DLD1 (cell line): ENCODE measurements around the gene PPM1J.

ENCODE experiments used
- in situ Hi-C: cut with HindIII; loops from 2 replicates; pipeline ENCODE4 v1.10.0; 2017; ENCODE audit warnings: low sequenced_read_pairs

Gene PPM1J

DNA sequence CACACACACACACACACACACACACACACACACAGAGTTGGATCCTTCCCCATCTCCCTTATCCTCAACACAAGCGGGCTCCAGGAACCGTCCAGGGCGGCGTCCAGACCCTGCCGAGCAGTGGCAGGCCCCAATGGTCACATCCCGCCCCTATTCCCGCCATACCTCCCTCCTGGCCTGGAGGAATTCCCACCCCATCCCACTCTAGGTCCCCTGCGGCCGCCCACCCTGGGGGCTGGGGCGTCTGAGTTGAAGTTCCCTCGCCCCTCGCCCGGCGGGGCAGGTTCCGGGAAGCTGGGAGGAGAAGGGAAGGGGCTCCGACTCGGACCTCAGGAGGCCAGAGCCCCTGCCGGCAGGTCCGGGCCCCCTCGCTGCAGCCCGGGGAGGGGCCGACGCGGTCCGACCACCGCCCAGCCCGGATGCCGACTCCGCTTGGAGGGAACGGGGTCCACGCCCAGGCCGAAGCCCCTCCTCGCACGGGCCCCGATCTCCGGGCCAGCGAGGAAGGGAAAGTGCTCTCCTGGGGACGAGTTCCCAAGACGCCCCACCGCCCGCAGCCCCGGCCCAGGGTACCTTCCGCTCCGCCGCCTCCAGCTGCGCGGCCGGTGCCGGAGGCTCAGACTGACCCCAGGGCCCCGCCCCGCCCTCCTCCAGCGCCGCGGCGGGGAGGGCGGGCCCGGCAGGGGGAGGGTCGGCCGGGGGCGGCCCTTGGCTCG is 8.5 kb downstream of the PPM1J start, which contains the start of gene RHOC:
Gene RHOC, minus strand, starts transcription at position 623 of the 716 bp plus-strand sequence. CDS start 3,328 bp downstream, outside the sequence.
- in situ Hi-C loops, result no loop called here

DNA sequence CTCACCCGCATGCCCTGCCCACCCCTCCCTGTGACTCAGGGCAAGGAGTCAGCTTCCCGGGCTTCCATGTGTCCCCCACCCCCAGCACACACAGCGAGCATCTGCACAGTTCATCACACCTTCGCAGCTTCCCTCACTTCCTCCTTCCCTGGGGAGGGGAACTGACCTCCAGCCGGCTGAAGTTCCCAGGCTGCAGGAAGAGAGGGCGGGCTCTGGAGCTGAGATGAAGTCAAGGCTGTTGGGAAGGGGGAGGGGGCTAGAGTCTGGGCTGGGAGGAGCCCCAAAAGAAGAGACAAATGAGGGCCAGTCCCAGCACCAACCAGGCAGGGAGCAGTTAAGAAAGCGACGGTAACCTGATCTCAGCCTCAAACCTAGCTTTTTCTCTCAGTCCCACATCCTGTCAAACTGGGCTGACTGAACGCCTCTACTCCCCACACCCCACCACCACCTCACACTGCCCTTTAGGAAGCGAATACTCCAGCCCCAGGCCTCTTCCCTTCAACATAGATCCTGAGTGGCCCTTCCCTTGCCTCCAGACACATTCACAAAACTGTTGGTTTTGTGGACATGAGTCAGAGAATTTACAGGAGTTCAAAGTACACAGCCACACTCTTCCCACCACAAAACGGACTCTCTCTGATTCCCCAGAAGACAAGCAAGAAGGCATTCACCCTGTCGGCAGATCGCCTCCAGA is 10.1 kb downstream of the PPM1J start:
- in situ Hi-C loops, result no loop called here

DNA sequence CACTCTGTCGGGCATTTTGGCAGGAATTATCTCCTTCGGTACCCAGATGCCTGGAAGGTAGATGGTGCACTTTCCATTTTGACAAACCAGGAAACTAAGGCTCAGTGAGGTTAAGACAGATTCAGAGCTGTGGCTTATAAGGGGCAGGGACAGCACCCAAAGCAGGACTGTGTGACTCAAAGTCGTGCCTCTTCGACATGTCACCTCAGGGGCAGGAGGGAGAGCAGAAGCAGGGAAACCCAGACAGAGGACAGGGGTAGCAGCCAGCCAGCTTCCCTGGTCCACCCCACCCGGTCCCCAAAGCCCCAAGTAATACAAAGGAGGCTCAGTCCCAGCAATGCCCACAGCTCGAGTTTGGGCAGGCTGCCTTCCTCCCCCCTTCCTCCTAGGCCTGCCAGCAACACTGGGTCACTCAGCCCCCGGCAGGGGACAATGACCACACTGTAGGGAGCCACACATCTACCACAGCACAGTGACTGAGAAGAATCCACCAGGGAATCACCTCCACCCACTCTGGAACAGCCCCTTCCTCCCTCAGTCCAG is 10.7 kb downstream of the PPM1J start:
- in situ Hi-C loops, result no loop called here

DNA sequence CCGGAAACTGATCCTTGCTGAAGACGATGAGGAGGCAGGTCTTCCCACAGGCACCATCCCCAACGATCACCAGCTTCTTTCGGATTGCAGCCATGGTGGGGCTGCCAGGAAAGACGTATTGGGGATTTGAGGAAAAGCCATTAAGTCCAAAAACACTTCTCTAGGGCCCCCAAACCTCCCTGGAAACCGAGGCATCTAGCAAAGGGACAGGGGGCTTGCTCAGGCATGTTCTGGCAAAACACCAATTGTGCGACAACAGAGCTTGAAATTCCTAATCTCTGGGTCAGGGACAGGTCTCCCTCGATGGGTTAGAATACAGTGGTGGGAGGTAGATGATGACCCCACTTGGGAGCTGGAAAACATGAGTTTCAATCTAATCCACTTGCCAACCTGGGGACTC is 11.4 kb downstream of the PPM1J start:
- in situ Hi-C loops, result no loop called here

DNA sequence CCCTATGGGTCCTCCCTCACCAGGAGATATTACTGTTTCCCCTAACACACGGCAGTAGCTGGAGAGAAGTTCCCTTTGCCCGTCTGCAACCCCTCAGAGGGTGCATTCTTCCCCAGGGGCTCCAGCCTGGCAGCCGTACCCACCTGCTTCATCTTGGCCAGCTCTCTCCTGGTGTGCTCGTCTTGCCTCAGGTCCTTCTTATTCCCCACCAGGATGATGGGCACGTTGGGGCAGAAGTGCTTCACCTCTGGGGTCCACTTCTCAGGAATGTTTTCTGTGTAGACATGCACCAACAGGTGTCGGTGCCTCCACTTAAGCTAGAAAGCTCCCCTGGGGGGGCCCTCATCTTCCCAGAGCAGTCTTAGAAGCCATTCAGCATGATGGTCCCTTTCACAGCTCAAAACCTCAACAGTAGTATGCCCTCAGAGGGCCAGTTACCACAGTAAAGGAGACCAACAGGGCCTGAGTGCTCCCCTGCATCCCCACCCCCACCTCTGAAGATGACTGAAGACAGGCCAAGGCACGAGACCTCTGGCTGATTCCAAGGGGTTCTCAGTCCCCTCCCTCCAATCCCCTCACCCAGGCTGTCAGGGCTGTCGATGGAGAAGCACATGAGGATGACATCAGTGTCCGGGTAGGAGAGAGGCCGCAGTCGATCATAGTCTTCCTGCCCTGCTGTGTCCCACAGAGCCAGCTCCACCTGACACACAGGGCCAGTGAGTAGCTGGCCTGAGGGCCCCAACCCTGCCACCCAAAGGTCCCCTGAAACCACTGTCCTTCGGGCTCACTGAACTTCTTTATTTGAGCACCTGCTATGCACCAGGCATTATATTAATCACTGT is 12.5 kb downstream of the PPM1J start:
- in situ Hi-C loops, result no loop called here

DNA sequence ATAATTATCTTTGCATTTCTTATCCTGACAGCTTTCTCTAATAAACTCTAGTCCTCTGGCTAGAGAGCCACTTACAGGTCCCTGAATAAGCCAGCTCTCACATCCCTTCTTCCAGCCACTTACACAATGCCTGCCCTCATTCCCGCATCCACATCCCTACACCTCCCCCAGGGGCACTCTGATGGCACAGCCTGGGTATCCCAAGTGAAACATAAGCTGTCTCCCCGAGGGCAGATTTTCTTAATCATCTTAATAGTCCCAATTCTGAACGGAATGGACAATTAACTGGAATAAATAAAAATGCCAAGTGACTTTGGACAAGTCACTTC is 13.1 kb downstream of the PPM1J start:
- in situ Hi-C loops, result no loop called here

DNA sequence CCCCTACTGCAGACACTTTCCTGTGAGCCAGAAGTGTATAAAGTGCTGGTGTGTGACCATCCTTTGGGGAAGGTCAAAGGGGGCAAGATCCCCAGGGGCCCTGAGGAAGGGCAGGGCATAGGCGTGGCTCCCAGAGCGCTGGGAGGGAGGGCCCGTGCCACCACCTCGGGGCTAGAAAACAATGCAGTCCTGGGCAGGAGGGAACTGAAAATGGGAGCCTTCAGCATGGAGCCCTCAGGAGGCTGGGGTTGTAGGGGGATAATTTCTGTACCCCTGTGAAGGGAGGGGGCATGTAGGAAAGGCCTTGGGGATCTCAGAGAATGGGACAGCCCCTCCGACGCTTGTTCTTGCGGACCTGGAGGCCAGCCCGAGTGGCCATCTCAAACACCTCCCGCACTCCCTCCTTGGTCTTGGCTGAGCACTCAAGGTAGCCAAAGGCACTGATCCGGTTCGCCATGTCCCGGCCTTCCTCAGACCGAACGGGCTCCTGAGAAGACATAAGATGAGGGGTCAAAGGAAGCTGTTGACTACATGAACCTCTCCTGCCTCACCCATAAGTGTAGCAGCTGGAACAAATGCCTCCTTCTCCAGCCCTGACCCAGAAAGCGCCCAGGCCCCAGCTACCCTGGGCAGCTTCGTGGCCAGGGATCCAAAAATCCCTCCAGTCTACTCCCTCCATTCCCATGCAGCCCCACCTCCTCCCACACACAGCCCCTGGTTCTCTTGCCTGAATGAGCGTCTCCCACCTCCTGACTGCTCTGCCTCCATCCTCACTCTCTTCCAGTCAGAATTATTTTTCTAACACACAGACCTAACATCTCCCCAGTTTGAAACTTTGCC is 13.7 kb downstream of the PPM1J start:
- in situ Hi-C loops, result no loop called here

DNA sequence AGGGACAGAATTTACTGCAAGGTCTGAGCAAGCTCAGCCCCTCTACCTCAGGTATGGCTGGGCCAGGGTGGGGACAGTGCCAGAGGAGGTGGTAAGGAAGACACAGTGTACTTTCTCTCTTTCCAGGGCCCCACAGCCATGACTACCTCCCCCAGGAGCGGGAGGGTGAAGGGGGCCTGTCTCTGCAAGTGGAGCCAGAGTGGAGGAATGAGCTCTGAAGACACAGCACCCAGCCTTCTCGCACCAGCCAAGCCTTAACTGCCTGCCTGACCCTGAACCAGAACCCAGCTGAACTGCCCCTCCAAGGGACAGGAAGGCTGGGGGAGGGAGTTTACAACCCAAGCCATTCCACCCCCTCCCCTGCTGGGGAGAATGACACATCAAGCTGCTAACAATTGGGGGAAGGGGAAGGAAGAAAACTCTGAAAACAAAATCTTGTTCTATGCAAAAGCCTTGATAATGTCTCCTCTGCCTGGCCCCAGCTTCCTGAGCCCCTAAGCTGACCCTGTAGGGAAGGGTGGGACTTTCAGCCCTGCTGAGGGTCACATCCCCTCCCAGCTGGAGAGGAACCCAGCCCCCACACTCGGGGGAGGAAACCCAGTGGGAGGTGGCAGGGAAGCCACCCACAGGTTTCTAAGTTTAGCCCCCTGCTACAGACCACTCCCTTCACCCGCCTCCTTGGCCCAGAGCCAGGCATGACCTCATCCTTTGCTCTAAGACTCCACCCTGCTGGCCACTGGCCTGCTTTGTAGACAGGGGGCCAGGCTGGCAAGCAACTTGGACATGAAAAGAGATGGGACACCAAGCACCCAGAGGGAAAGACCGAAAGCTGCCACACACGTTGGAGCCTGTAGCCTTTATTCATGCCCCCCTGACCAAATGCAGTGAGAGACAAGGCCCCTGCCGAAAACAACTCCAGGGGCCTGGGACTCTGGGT is 14.6 kb downstream of the PPM1J start:
- in situ Hi-C loops, result no loop called here

DNA sequence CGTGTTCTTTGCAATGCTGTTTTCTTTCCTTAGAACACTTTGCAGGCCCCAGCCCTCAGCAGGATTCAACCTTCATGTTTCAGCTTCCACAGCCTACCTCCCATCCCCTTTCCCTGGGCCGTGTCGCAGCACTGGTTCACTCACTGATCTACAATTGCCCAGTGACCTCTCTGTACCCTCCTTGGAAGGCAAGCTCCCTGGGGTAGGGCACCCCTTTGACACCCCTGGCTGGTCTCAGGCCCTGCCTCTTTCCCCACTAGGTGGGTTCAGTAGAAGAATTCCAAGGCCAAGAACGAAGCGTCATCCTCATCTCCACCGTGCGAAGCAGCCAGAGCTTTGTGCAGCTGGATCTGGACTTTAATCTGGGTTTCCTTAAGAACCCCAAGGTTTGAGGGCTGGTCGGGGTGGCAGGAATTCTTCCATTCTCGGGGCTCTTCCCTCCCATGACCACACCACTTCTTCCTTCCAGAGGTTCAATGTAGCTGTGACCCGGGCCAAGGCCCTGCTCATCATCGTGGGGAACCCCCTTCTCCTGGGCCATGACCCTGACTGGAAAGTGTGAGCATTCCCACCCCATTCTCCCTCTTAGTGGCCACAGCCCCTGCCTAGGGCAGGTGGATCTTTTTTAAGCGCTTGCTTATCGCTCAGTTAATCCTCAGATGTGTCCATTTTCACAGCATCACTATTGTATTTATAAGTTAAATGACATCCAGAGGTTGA is 15.5 kb downstream of the PPM1J start:
- in situ Hi-C loops, result no loop called here

DNA sequence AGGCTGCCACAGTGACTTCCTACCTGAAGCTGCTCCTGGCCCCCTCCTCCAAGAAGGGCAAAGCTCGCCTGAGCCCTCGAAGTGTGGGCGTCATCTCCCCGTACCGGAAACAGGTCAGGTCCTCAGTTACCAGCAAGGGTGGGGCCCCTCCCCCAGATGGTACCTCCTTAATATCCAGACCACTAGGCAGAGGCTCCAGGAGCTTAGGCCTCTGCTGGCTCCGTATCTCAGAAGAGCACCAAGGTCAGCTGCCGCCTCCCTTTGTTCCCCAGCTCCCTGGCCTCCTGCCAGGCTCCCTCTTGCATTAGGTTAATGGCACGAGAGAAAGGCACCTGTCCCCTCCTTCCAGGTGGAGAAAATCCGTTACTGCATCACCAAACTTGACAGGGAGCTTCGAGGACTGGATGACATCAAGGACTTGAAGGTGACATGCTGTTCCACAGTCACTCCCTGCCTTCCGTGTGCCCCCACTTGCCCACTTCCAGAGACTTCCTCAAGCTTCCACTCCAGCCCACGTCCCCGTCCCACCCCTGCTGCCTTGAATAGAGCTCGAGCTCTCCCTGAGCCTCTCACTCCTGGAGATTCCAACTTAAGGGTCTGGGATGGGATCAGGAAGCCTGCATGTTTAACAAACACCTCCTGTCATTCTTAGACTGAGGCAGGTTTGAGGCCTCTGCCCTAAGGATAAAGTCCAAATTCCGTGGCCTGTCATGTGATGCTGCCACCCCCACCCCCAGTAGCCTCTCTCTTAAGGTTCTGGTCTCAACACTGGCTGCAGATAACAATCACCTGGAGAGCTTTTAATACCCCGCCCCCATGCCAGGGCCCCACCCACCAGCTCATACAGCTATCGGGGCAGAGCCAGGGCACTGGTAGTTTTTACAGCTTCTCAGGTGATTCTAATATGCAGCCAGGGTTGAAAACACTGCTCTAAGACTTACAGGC is 16.5 kb downstream of the PPM1J start:
- in situ Hi-C loops, result no loop called here

DNA sequence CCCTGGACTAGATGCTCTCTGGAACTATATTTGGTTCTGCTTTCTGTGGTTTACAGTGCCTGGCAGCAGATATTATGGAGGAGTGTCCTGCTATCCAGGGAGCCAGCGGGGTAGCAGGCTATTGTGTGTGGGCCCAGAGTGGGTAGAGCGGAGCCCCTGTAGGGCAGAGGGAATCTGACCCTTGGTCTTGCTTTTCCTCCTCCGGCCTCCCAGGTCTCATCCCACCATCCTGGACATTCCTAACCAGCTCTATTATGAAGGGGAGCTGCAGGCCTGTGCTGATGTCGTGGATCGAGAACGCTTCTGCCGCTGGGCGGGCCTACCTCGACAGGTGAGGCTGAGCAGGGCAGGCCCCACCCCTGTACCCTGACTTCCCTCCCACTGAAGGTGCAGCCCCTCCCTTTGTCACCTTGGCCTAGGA is 17.3 kb downstream of the PPM1J start:
- in situ Hi-C loops, result no loop called here

DNA sequence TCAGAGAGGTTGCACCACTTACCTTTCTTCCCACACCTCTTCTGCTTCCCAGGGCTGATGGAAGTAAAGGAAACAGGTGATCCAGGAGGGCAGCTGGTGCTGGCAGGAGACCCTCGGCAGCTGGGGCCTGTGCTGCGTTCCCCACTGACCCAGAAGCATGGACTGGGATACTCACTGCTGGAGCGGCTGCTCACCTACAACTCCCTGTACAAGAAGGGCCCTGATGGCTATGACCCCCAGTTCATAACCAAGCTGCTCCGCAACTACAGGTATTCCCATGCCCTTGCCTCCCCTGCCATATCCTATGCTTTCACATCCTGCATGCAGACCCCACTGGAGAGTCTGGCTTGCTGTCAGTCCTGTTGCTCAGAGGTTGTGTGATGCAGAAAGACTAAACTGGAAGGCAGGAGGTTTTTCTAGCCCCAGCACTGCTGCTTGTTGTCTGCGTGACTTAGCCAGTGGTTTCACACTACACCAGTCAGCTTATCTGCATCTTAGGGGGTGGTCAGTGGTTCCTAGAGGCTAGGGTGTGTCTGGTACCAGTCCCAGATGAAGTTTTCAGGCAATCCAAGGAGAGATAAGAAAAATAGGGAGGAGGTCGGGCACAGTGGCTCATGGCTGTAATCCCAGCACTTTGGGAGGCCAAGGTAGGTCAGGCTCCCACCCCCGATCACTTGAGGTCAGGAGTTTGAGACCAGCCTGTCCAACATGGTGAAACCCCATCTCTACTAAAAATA is 18.4 kb downstream of the PPM1J start:
- in situ Hi-C loops, result no loop called here

DNA sequence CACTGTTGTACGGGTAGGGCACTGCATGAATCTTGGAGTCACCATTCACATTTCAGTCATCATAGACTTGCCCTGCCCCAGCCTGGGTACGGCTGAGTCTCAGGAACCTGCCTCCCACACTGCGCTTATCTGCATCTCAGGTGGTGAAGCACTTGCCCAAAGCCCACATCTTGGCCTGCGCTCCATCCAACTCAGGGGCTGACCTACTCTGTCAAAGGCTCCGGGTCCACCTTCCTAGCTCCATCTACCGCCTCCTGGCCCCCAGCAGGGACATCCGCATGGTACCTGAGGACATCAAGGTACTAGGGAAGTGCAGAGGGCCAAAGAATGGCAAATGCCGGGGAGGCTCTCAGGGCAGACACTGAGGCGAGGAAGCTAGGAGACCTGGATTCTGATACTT is 19.9 kb downstream of the PPM1J start:
- in situ Hi-C loops, result no loop called here

DNA sequence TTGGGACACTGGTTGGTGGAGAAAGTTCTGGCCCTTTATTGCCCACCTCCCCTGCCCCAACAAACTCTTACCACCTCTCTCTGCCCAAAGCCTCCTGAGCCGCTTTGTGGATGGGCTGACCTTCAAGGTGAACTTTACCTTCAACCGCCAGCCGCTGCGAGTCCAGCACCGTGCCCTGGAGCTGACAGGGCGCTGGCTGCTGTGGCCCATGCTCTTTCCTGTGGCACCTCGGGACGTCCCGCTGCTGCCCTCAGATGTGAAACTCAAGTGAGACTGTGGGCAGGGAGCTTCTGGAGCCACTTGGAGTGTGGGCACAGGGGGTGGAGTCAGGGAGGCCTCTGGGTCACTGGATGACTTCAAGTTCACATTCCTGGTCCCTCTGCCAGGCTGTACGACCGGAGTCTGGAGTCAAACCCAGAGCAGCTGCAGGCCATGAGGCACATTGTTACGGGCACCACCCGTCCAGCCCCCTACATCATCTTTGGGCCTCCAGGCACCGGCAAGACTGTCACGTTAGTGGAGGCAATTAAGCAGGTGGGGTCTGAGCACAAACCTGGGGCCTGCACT is 20.7 kb downstream of the PPM1J start:
- in situ Hi-C loops, result no loop called here

DNA sequence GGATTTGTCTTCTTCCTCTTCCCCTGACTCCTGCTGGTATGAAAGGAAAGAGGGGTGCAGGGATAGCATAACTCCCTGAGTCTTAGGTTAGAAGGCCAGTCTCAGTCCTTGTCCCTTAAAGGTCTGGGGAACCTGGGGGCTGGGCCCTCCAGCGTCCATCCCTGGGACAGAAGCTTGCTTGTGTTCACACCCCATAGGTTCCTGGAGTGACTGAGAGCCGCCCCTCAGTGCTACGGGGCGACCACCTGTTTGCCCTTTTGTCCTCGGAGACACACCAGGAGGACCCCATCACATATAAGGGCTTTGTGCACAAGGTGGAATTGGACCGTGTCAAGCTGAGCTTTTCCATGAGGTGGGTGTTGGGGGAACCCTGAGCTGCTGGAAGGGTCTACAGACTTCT is 21.3 kb downstream of the PPM1J start:
- in situ Hi-C loops, result no loop called here

DNA sequence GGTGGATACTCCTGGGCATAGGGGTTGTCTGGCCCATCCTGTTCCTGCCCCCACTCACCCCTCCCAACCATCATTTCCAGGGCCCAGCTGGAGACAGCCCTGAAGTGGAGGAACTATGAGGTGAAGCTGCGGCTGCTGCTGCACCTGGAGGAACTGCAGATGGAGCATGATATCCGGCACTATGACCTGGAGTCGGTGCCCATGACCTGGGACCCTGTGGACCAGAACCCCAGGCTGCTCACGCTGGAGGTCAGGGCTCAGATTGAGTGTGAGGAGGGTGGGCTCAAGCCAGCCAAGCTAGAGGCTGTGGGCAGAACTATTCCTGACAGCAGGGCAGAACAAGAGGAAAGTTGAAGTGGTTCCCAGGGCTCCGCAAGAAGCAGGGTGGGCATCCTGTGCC is 22.5 kb downstream of the PPM1J start:
- in situ Hi-C loops, result no loop called here

DNA sequence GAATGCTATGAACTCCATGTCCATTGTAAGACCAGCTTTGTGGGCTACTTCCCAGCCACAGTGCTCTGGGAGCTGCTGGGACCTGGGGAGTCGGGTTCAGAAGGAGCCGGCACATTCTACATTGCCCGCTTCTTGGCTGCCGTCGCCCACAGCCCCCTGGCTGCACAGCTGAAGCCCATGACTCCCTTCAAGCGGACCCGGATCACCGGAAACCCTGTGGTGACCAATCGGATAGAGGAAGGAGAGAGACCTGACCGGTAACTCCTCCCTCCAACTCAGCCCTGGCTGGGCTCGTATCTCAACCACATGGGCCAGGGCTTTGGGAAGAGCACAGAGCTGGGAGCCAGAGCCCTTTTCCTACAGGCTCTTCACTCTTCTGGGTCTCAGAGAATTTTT is 25.3 kb downstream of the PPM1J start:
- in situ Hi-C loops, result no loop called here
